MM.1S (cell line): ENCODE results near the gene MEGF11.
A peak's percentile ranks its signal among the peaks of the same experiment; 100 is the strongest.

Experiments
- DNase-seq: peaks from one replicate; pipeline ENCODE4 v3.0.0-alpha.2; 2015
- H2AFZ ChIP-seq: fragments of 300-600 bp; sonication (generic); 2 replicates; pipeline ENCODE4 v1.6.0; 2016; ENCODE audit warnings: antibody characterized with exemption, low read length
- H3F3A ChIP-seq: fragments of 300-600 bp; sonication (generic); 2 replicates; pipeline ENCODE4 v1.6.1; 2016; ENCODE audit warnings: mild to moderate bottlenecking, antibody characterized with exemption, low read length, moderate library complexity, mixed read lengths; ENCODE audit not compliant: insufficient read depth
- H3K27ac ChIP-seq: fragments of 300-600 bp; sonication (generic); 2 replicates; pipeline ENCODE4 v1.5.1; 2016; ENCODE audit warnings: mild to moderate bottlenecking, low read length
- H3K27me3 ChIP-seq: fragments of 300-600 bp; sonication (generic); replicated peaks from 2 replicates; pipeline ENCODE4 v1.6.0; 2016; ENCODE audit warnings: low read length; ENCODE audit not compliant: insufficient read depth
- H3K36me3 ChIP-seq: fragments of 300-600 bp; sonication (generic); replicated peaks from 2 replicates; pipeline ENCODE4 v1.6.1; 2016; ENCODE audit warnings: mild to moderate bottlenecking, low read length, mixed read lengths; ENCODE audit not compliant: insufficient read depth
- H3K4me1 ChIP-seq: fragments of 300-600 bp; sonication (generic); 2 replicates; pipeline ENCODE4 v1.6.1; 2016; ENCODE audit warnings: low read length, mixed read lengths
- H3K4me2 ChIP-seq: fragments of 300-600 bp; sonication (generic); 2 replicates; pipeline ENCODE4 v1.6.0; 2016; ENCODE audit warnings: low read depth, low read length
- H3K4me3 ChIP-seq: fragments of 300-600 bp; sonication (generic); 2 replicates; pipeline ENCODE4 v1.5.1; 2016; ENCODE audit warnings: low read length, mixed read lengths
- H3K79me2 ChIP-seq: fragments of 300-600 bp; sonication (generic); 2 replicates; pipeline ENCODE4 v1.6.1; 2016; ENCODE audit warnings: mixed run types, low read length, mixed read lengths
- H3K9ac ChIP-seq: fragments of 300-600 bp; sonication (generic); 2 replicates; pipeline ENCODE4 v1.6.1; 2016; ENCODE audit warnings: low read length, mixed read lengths
- H3K9me2 ChIP-seq: fragments of 300-600 bp; sonication (generic); replicated peaks from 2 replicates; pipeline ENCODE4 v1.6.1; 2016; ENCODE audit warnings: mild to moderate bottlenecking, low read length, mixed read lengths; ENCODE audit not compliant: insufficient read depth
- H3K9me3 ChIP-seq: fragments of 300-600 bp; sonication (generic); replicated peaks from 2 replicates; pipeline ENCODE4 v1.6.1; 2016; ENCODE audit warnings: mild to moderate bottlenecking, low read length, mixed read lengths; ENCODE audit not compliant: insufficient read depth
- H4K20me1 ChIP-seq: fragments of 300-600 bp; sonication (generic); 2 replicates; pipeline ENCODE4 v1.6.1; 2016; ENCODE audit warnings: mild to moderate bottlenecking, low read length, moderate library complexity, mixed read lengths; ENCODE audit not compliant: insufficient read depth
- CTCF ChIP-seq: fragments of 300-600 bp; sonication (generic); IDR thresholded peaks from 2 replicates; pipeline ENCODE4 v1.5.1; 2016; ENCODE audit warnings: antibody characterized with exemption, low read length, mixed read lengths
- EZH2 ChIP-seq: fragments of 300-600 bp; sonication (generic); optimal IDR thresholded peaks from 2 replicates; pipeline ENCODE3; 2017; ENCODE audit warnings: low read depth, mild to moderate bottlenecking, antibody characterized with exemption, low read length, mixed read lengths
- EZH2phosphoT487 ChIP-seq: fragments of 300-600 bp; sonication (generic); IDR thresholded peaks from 2 replicates; pipeline ENCODE4 v1.6.1; 2018; ENCODE audit warnings: antibody characterized with exemption, low read length

Gene MEGF11

DNA sequence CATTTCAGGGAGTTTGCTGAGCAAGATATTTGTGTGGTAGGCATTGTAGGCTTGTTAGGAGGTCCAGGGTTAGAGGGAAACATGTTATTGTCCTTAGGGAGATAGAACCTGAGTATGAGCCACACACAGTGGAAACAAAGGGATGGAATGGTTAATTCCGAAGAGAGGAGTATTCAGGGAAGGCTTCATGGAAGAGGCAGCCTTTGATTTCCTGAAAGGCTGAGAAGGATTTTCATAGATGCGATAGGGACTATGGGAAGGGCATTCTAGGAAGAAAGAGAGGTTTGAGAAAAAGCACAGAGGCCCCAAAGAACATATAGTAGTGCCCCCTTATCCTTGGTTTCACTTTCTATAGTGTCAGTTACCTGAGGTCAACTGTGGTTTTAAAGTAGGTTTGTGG lies 302.5 kb downstream of the MEGF11 start:
- TF ChIP-seq EZH2 = no peak
- no peak for TF ChIP-seq CTCF
- no peak for TF ChIP-seq EZH2phosphoT487
- peak; percentile 38 for DNase-seq

GRCh38 chr15:65949491-65949890 lies 304.1 kb downstream of the MEGF11 start:
- H3K9ac ChIP-seq = no peak overlapping the region
- no peak for DNase-seq
- no peak overlapping the region for H3K4me3 ChIP-seq
- peaks cover 17% of the 10 kb centered on the region for H3K4me1 ChIP-seq
- no peaks in the 10 kb centered on the region; the same call in none of the 2 replicates for H3K27me3 ChIP-seq
- no peak overlapping the region for H2AFZ ChIP-seq
- no peaks in the 10 kb centered on the region for H3K9me3 ChIP-seq
- TF ChIP-seq CTCF (no peak), EZH2 (no peak), EZH2phosphoT487 (no peak)
- H3K9me2 ChIP-seq = no peaks in the 10 kb centered on the region
- no peaks in the 10 kb centered on the region for H3K36me3 ChIP-seq
- no peak overlapping the region for H3K4me2 ChIP-seq
- H4K20me1 ChIP-seq = no peaks in the 10 kb centered on the region
- no peaks in the 10 kb centered on the region for H3K79me2 ChIP-seq
- no peak overlapping the region for H3K27ac ChIP-seq
- no peaks in the 10 kb centered on the region for H3F3A ChIP-seq

More for the DNA sequence above, 302.5 kb downstream of the MEGF11 start:
- no peak overlapping the region for H3K27ac ChIP-seq
- no peak overlapping the region for H3K4me3 ChIP-seq
- H3K4me1 ChIP-seq = peaks cover 22% of the 10 kb centered on the region
- H2AFZ ChIP-seq = no peak overlapping the region
- H3K9me2 ChIP-seq = no peaks in the 10 kb centered on the region
- H3K4me2 ChIP-seq = no peak overlapping the region
- H3K9ac ChIP-seq = no peak overlapping the region
- no peaks in the 10 kb centered on the region for H3K36me3 ChIP-seq
- no peaks in the 10 kb centered on the region for H3K9me3 ChIP-seq
- H3F3A ChIP-seq = no peaks in the 10 kb centered on the region
- H3K27me3 ChIP-seq = no peaks in the 10 kb centered on the region; the same call in none of the 2 replicates
- no peaks in the 10 kb centered on the region for H3K79me2 ChIP-seq
- no peaks in the 10 kb centered on the region for H4K20me1 ChIP-seq

- no peak overlapping the region for H3K9ac ChIP-seq
- no peaks in the 10 kb centered on the region for H3K9me3 ChIP-seq
- no peaks in the 10 kb centered on the region for H4K20me1 ChIP-seq
- no peaks in the 10 kb centered on the region for H3K9me2 ChIP-seq
- no peak for DNase-seq
- H3K4me1 ChIP-seq = peaks cover 12% of the 10 kb centered on the region
- no peaks in the 10 kb centered on the region for H3K36me3 ChIP-seq
- H3K79me2 ChIP-seq = no peaks in the 10 kb centered on the region
- no peak overlapping the region for H2AFZ ChIP-seq
- H3K27ac ChIP-seq = no peak overlapping the region
- H3K4me2 ChIP-seq = no peak overlapping the region
- H3K4me3 ChIP-seq = no peak overlapping the region
- no peaks in the 10 kb centered on the region; the same call in none of the 2 replicates for H3K27me3 ChIP-seq
- TF ChIP-seq EZH2phosphoT487 (no peak), CTCF (no peak)
- H3F3A ChIP-seq = no peaks in the 10 kb centered on the region
Measured at GRCh38 chr15:65949011-65949410, 304.5 kb downstream of the MEGF11 start.
